Epidermal melanocyte (primary cell): ENCODE data around the gene NELFA.

Experiments used
- DNase-seq: peaks from one replicate; pipeline ENCODE4 v3.0.0; 2011; ENCODE audit warnings: low spot score; ENCODE audit not compliant: insufficient read length

NELFA gene

DNA sequence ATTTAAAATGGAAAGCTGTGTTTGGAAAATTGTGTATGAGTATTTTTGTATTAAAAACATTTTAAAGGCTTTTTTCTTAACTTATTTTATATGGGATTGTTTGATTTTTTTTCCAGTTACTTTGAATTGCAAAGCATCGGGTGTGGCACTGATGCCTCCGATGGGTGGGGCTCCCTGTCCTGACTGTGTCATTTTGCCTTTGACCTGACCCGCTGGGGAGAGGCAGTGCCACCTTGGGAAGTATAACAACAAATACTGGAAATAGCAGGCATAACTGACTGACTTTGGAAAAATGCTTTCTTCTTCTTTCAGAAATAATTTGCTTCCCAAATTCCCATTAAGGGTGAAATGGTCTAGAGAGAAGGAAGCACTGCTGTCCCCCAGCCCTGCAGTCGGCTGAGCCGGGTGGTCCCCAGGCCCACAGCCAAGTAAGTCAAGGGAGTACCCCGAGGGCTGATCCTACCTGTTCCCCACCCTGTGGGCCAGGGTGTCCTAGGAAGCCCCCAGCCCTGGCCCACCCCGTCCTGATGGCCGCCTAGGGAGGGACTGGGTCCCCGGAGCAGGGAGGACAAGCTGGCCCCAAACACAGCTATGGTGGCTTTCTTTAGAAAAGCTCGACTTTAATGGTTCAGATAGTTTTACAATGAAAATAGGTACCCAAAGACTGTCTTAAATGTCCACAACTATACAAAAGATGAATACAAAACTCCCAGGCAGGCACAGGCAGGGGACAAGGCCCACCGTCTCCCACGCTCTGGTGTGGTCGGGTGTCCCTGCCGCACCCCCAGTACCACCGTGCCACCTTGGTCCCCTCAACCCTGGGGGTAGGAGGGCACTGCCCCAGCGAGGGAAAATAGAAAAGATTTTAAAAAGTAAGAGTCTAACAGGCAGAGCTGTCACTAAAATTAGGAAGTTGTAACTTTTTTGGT, 26.4 kb downstream of the NELFA start:
- no peak for DNase-seq

DNA sequence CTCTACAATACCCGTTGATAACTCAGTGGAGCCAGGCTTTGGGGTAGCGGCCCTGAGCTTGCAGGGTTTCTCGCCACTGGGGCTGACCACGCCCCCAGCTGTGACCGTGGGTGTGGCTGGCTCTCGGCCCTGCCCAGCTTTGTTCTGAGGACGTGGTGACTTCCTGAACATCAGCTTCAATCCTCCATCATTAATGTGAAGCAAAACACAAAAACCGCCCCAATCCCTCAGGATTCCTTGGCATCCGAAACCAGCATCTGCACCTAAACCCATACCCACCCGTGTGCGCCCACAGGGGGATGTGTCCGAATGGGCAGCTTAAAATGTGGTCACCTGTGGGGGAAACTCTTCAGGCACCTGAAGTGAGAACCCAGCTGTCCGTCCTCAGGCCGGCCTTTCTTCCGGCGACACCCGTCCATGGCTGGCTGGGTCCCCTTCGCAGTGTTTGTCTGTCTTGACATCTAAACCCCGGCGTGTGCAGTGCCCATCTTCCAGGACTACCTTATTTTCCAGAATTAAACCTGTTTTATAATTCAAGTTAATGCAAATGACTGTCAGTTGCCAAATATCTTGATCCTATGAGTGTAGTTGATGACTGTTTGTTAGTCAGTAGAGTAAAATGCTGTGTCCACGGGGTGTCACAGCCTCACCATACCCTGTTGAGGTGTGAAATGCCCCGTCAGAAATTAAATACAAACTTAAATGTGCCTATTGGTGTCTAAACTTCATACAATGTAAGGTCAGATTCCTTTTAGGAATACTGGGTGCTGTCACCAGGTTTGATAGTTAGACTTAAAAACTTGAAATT, 27.3 kb downstream of the NELFA start:
- DNase-seq, result no peak

DNA sequence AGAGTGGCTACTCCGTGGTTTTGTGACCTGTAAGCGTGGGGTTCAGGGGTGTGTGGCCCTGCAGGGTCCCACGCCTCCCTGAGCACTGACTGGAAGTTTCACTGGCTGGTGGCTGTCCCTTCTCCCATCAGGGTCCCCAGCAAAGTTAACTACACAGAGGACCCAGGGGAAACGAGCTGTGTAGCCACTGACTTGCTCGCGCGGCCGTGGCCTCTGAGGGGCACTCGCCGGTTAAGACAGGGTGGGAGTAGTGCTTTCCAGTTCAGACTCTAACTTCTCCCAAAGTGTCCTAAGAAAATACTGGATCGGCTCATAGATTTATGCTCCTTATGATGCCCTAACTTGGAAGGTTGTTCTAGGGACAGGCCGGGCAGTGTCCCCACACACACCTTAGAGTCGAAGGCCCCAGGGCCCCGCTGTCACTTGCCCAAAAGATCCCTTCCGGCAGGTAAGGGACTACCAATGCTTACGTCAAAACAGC, 28.2 kb downstream of the NELFA start:
- DNase-seq, result no peak

DNA sequence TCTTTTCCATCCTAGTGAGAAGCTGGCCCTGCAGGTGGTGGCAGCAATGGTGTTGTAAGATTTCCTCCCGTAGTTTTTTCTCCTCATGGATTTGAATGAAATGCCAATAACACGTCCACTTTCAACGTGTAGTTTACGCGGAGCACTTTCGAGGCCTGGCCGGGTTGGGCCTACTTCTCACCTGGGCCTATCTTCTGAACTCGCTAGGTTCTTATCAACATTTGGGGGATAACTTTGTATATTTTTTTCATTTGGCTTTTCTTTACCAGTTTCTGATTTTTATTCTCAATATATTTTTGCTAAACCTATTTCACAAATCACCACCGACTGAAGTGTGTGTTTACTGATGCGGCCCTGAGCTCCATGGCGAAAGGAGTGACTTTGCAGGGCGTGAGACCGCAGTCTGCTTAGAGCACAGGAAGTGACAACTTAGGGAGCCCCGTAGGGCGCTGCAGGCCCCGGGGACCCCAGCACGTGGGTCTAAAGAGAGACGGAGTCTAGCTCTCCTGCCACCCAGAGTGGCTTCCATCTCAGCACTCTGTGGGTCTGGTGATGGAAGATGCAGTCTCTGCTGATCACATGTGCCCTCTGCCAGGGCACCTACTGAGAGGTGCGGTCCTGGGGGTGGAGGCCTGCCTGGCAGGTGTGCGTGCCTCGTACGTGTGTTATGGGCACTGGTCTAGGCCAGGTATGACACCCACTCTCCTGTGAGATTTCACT, 29.1 kb downstream of the NELFA start:
- no peak for DNase-seq

DNA sequence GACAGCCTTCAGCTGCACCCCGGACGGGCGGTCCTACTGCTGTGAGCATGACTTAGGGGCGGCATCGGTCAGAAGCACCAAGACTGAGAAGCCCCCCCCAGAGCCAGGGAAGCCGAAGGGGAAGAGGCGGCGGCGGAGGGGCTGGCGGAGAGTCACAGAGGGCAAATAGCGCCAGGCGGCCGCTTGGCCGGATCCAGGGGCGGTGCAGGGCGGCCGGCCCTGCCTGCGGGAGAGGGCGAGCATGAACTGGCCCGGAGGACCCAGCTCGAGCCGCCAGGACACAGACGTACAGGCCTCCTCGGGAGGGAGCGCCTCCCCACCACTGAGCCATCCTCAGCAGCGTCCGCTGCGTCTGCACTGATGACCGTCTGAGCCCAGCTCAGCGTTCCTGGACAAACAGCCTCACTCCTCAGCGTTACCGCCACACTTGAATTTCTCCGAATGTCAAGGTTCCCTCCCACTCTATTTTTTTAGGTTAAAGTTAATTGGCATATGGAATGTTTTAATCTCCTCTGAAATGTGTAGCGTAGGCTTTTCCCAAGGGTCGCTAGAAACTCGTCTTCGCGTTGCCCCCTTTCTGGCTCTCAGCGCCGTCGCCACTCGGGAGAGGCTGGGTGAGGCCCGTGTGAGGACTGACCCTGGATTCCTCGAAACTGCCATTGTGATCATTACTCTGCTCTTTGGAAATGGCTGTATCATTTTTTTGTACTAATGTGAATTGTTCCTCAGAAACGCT, 29.9 kb downstream of the NELFA start:
- DNase-seq, result no peak

DNA sequence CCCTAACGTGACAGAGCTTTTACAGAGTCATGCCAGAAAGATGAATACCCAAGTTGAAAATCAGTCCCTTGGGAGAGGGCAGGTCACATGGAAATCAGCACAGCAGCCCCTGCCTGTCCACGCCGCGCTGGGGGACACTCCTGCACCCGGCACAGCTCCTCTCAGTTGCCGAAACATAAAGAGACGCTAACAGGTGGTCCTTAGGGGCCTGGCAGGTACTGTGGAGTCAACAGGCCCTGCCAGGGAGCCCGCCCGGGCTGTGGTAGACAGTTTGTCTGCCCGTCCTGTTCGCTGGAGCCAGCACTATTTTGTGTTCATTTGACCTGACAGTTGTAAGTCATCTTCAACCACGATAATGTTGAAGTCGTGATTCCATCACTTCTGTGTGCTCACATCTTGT, 30.5 kb downstream of the NELFA start:
- DNase-seq, result no peak

DNA sequence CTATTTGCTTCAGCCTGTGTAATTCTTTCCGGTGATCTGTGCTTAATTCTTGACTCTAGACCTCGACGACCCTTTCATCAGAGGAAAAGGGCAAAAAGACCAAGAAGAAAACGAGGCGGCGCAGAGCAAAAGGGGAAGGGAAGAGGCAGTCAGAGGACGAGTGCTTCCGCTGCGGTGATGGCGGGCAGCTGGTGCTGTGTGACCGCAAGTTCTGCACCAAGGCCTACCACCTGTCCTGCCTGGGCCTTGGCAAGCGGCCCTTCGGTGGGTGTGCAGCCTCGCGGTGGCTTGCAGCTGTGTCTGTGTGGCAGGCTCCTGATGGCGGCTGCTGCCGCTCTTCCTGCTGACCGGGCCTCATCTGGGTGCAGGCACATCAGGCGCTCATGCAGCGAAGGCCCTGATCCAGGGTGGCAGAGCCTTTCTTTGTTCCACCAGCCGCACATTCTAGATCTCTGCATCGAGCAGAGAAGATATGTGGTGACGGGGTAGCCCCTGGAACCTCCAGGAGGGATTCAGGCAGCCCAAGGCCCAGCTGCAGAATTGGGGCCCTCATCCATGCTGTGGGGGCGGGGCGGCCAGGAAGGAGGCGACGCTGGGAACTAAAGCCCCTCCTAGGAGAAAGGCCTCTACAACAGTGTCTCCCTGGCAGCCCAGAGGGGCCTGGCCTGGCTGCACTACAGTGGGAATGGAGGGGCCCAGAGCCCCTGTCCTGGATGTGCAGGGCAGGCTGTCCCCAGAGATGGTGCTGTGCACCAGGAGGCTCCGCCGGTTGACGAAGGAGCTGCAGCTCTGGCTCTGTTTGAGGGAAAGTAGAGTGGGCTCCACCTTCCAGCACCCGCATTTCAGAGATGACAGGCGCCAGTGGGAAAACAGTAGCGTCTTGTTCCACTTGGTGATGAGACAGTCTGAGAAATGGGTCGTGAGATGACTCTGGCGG, 32.1 kb downstream of the NELFA start:
- no peak for DNase-seq

DNA sequence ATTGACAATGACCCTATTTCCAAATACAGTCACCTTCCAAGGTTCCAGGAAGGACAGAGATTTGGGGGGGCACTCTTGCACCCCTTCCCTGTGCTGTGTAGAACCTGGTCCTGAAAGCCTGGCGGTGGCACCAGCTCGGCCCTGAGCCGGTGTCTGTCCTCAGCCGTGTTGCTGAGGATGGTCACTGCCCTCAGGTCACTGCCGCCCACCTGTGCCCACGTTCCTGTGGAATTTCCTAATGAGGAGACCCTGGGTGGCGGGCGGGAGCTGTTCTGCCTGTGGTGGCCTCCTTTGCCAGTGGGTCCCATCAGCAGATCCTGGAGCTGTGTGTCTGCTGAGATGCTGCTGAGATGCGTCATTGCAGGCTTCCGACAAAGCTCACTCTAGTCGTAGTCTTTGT, 32.9 kb downstream of the NELFA start:
- no peak for DNase-seq

DNA sequence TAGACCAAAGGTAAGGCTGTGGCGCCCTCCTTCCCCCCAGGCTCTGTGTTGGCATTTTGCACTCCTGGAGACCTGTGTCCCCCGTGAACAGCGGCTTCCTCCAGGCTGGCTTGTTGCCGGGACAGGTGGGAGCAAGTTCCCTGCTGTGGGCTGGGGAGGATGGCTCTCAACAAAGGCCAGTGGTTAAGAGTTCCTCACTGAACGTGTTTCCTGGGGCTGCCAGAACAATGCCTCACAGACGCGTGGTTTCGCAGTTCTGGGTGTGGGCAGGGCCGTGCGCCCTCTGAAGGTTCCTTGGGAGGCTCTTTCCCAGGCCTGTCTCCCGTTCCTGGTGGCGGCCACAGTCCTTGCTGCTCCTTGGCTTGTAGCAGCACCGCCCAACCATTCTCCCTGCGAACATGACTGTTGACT, 33.4 kb downstream of the NELFA start:
- DNase-seq, result no peak

DNA sequence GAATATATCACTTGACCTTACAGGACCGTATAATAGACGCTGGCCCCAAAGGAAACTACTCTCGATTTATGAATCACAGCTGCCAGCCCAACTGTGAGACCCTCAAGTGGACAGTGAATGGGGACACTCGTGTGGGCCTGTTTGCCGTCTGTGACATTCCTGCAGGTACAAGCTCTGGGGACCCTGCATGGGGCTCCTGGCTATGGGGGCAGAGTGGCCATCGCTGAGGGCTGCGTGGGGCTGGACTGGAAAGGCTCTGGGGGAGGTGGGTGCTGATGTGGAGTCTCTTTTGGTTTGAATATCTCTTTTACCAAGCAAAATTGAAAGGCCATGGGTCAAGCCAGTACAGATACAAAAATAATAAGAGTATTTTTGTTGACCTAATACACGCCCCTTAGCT, 33.9 kb downstream of the NELFA start:
- no peak for DNase-seq

DNA sequence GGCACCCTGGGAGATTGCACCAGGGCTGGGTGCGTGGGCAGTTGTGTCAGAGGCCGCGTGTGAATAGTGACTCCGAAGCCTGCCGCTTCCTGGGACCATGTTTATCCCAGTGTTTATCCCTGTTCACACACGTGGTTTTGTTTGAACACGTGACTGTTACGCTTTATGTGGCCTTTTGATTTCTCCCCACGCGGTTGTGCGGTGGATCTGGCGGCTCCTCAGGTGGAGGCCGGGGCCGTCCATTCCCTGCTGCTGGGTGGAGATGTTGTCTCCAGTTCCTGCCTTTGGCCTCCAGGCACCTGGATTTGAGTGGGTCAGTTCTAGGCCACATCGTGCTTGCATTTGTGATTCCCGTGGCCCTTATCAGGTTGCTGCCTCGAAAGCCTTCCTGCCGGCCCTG, 35.1 kb downstream of the NELFA start:
- DNase-seq, result no peak

DNA sequence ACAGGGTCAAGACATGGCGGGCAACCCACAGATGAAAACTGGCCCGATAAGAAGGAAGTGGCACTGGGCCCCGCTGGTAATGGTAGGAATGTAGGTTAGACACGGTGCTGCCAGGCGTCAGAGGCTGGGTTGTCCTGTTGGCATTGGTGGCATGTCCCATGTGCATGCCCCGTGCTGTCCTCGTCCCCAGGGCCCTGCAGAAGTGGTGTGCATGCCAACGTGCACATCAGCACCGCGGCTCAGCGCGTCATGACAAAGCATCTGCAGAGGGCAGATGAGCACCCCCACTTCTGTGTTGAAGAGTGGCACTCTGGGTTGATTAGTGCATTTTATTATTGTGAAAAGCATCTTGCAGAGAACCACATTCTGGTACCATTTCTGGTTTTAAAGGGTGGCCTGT, 35.6 kb downstream of the NELFA start:
- DNase-seq, result no peak

DNA sequence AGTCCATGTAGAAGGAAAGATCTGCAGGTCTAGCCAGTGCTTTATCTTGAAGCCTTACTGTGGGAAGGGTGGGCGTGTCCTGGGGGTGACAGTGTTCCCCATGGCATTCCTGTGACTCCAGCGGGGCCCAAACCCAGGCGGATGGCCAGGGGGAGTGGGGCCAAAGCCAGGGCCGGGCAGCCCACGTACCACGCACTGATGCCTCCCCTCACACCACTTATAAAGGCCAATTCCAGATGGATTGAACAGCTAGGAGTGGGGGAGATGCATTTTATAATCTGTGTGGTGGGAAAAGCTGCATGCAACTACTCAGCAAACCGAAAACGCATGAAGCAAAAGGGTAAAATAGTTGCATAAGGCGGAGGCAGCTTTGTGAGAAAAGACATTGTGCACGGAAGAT, 36.4 kb downstream of the NELFA start:
- DNase-seq, result no peak

DNA sequence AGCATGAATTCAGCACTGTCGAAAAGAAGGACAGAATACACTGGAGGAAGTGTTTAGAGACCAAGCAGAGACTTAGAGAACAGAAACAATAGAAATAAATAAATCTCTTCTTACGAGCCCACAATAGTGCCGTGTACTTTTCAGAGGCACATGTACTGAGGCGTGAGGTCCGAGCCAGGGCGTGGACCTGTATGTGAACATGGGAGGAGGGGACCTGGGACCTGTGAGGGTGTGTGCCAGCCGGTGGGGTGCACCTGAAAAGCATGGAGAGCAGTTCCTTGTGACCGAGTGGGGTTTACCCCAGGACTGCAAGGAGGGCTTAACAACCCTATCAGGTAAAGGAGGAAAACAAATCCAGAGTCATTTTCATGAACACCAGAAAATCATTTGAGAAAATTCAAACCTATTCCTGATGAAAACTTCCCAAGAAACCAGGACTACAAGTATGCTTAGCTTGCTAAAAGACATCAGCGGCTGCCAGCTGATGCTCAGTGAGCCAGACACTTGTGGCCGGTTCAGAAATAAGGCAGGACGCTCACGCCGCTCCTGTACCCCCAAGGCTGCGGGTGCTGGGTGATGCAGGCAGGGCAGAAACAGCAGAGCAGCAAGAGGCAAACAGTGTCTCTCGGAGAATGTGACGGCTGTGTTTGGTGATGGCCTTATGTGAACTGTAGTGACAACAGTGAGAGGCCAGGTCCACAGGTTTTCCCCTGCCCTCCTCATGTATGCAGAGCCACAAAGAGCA, 37.1 kb downstream of the NELFA start:
- no peak for DNase-seq

DNA sequence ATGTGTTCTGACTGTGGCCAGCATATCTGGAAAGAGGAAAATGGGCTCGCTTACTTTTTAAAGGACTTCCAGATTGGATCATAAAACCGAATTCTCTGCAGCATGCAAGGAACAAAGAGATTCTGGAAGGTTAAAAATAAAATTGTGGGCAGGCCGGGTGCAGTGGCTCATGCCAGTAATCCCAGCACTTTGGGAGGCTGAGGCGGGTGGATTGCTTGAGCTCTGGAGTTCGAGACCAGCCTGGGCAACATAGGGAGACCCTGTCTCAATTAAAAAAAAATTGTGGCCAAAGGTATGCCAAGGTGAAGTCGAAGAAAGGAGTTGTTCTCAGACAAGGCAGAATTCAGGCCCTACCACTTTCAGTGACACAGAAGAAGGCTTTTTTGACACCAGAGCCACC, 37.8 kb downstream of the NELFA start:
- no peak for DNase-seq

DNA sequence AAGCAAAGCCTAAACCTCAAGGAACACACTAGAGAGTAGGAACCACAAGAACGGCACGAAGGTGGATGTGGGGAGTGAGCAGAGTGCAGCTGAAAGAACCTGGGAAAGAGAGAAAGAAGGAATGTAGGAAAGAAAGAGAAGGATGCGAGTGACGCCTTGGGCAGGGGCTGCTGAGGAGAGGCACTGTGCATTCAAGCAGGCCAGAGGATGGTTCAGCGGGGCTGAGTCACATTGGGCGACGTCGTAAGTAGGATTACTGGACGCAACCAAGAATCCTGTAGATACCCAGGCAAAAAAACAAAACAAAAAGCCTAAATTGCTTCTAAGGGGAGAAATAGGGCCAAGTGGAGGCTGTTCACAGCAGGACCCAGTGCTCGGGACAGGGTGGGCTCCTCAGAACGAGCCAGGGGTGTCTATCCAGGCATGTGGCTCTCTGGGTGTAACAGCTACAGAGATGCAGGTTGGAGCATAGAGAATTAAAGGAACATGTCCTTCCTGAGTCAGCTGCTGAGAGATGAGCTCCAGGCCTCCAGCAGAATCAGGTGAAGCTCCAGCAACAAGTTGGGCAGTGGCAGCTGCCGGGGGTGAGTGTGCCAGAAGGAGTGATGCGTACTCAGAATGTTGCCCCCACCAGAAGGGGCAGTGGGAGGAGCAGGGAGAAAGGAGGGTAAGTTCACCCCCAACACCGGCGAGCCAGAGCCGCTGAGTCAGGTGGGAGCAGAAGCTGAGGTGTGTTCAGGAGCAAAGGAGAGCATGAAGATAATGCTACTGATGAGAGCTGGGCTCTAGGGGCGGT, 38.6 kb downstream of the NELFA start:
- DNase-seq, result no peak

DNA sequence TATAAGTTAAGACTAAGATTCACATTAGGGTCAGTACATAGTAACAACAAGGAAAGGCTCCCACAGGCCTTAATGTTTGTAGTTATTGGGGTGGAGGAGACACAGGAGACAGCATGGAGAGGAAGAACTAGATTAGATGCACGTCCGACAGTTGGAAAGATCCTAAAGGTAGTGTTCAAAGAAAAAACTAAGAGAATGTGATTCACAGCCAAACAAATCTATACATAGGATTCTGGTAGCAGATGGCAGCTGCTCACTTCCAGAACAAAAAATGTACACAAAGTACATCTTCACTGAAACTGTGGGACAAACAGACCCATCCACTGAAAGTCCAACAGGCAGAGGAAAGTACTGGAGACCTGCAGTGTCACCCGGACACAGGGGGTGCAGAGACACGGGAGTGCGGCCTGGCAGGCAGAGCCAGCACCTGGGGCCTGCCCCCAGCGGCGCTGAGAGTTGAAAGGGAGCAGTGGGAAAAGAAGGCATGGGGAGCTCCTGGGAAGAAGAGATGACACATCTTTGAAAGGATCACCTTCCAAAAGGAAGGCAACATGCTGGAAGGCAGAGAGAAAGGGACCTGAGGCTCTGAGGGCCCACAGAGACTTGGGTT, 40.0 kb downstream of the NELFA start:
- DNase-seq, result no peak

DNA sequence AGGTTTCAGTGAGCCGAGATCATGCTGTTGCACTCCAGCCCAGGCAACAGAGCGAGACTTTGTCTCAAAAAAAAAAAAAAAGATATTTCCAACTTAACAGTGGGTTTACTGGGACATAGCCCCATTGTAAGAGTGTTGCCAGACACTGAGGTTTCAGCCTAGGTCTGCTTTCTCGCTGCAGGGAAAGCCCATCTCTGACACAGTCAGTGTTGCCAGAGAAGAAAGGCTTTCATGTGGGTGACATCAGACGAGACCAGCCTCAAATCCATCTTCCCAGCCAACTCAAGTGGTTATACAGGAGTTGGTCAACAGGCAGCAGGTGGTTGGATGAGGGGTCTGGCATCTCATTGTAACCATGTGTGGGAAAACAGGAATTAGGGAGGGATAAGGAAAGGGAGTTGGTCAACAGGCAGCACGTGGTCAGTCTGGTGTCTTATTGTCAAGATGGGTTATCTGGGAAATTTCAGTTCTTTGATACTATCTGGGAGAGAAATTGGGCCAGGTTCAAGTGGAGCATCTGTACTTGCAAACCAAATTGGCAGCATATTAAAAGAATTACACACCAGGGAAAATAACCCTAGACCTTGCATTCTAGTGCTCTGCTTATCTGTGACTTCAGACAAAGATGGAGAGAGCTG, 41.1 kb downstream of the NELFA start:
- no peak for DNase-seq
